Neural progenitor cell (in vitro differentiated cells): ENCODE measurements around the gene VIL1.

Source experiments
- CTCF ChIP-seq: fragments of 200-600 bp; sonication (generic); IDR thresholded peaks from 2 replicates; pipeline ENCODE4 v1.5.1; 2017; ENCODE audit warnings: antibody characterized with exemption, mild to moderate bottlenecking
- EZH2 ChIP-seq: fragments of 200-600 bp; sonication (generic); IDR thresholded peaks from 2 replicates; pipeline ENCODE4 v1.6.1; 2017; ENCODE audit warnings: antibody characterized with exemption, mild to moderate bottlenecking, moderate library complexity
- EZH2phosphoT487 ChIP-seq: fragments of 200-600 bp; sonication (generic); IDR thresholded peaks from 2 replicates; pipeline ENCODE4 v1.6.1; 2017; ENCODE audit warnings: antibody characterized with exemption

- TF ChIP-seq CTCF, result no peak
- no peak for TF ChIP-seq EZH2
- no peak for TF ChIP-seq EZH2phosphoT487
These were observed 25.1 kb upstream of the VIL1 start for GRCh38 chr2:218393750-218394290.
